Colonic mucosa (tissue), 4 donors: Measurements from ENCODE around the gene GABBR2. TPM values are rescaled to one million over a fixed set of nuclear protein-coding genes. Genes with fewer than 3 reads are reported as not detected.
"Not testable (repeated sequence)": the region's sequence is repeated elsewhere in the genome, so short reads cannot be mapped to it uniquely, and the experiment has no call there.

Experiments used
- DNase-seq: peaks from one replicate; pipeline ENCODE4 v3.0.0-alpha.2; 2020
- H3K27ac ChIP-seq: fragments of 200-600 bp; one replicate; pipeline ENCODE4 v1.8.0; 2021
- H3K27me3 ChIP-seq: fragments of 200-600 bp; one replicate; pipeline ENCODE4 v1.8.0; 2021
- H3K36me3 ChIP-seq: fragments of 200-600 bp; one replicate; pipeline ENCODE4 v1.8.0; 2021
- H3K4me1 ChIP-seq: fragments of 200-600 bp; one replicate; pipeline ENCODE4 v1.8.0; 2021; ENCODE audit warnings: mild to moderate bottlenecking
- H3K4me3 ChIP-seq: fragments of 200-600 bp; one replicate; pipeline ENCODE4 v1.8.0; 2021
- H3K9ac ChIP-seq, 2 donors: one replicate each; pipeline ENCODE4 v1.7.0; 2013; ENCODE audit warnings: control low read depth in 2 of 2, low read depth in 2 of 2, low read length in 2 of 2
- H3K9me3 ChIP-seq: fragments of 200-600 bp; one replicate; pipeline ENCODE4 v1.8.0; 2021
- intact Hi-C: fragments of 100-400 bp; cut with DNase I; formaldehyde crosslinking; loops from one replicate; pipeline ENCODE4 v1.14.1; 2022
- total RNA-seq, 2 donors: library from RNA; stranded (reverse); fragmentation: NEBNext Ultra II Directional in 1 of 2; extraction: Animal tissue kit (Norgen Biotek cat#: 25700) in 1 of 2; gene quantifications; one replicate each; pipeline ENCODE4 v1.2.1, GENCODE V29; 2021
- TF ChIP-seq, protein P1 (sequence below): fragments of 200-600 bp; IDR thresholded peaks from one replicate; pipeline ENCODE4 v1.8.0; 2022; ENCODE audit warnings: antibody characterized with exemption, mild to moderate bottlenecking
- donor health status: healthy.
- donor health status: DM: no; HTN: no; CAD: no.
- donor health status: DM: no; HTN: no; CAD: no.

The GABBR2 gene
- total RNA-seq, 2 donors from 2014 or later = 0.05 TPM; not detected in 1

DNA sequence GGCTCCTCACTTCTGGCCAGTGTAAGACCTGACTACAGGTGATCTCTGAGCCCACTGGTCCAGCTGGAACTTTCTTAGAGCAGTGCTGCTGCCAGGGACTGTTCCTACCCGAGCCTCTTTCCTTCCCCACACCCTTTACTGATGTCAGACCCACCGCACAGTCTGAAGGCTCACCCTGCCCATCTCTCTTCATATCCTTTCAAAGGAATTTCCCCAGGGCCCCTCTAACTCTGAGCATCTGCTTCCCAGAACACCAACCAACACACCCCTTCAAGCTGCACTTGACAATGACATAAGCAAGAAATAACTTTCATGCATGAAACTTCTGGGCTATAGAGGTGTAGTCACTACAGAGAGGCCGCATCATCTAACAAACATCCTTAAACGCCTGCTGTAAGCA lies 119.6 kb downstream of the GABBR2 start:
- TF ChIP-seq, protein P1, sequence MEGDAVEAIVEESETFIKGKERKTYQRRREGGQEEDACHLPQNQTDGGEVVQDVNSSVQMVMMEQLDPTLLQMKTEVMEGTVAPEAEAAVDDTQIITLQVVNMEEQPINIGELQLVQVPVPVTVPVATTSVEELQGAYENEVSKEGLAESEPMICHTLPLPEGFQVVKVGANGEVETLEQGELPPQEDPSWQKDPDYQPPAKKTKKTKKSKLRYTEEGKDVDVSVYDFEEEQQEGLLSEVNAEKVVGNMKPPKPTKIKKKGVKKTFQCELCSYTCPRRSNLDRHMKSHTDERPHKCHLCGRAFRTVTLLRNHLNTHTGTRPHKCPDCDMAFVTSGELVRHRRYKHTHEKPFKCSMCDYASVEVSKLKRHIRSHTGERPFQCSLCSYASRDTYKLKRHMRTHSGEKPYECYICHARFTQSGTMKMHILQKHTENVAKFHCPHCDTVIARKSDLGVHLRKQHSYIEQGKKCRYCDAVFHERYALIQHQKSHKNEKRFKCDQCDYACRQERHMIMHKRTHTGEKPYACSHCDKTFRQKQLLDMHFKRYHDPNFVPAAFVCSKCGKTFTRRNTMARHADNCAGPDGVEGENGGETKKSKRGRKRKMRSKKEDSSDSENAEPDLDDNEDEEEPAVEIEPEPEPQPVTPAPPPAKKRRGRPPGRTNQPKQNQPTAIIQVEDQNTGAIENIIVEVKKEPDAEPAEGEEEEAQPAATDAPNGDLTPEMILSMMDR = no peak
- H3K27me3 ChIP-seq = no peaks in the 10 kb centered on the region
- intact Hi-C loops = no loop called here
- DNase-seq = no peak
- H3K9ac ChIP-seq = no peak overlapping the region
- H3K36me3 ChIP-seq = no peaks in the 10 kb centered on the region
- H3K4me3 ChIP-seq = no peak overlapping the region
- H3K27ac ChIP-seq = no peak overlapping the region
- H3K4me1 ChIP-seq = no peaks in the 10 kb centered on the region
- no peaks in the 10 kb centered on the region for H3K9me3 ChIP-seq

DNA sequence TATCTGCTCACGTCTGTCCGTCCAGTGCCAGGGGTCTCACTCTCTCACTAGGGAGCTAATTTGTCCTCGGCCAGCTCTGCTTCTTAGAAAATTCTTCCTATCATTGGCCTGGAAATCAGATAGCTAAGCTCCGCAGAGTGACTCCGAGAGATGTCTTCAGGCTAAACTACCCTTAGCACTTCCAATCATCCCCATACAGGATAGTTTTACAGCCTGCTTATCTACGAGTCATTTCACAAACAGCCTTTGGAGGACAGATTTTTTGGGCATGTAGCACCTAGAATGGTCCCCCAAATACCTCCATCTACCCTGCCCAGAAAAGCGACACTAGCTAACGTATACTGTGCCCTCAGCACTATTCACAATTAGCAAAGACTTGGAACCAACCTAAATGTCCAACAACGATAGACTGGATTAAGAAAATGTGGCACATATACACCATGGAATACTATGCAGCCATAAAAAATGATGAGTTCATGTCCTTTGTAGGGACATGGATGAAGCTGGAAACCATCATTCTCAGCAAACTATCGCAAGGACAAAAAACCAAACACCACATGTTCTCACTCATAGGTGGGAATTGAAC lies 123.8 kb downstream of the GABBR2 start:
- H3K9ac ChIP-seq, H3K4me1 ChIP-seq, H3K27me3 ChIP-seq, H3K4me3 ChIP-seq, H3K27ac ChIP-seq, intact Hi-C loops, H3K9me3 ChIP-seq, H3K36me3 ChIP-seq, DNase-seq: not testable (repeated sequence)

DNA sequence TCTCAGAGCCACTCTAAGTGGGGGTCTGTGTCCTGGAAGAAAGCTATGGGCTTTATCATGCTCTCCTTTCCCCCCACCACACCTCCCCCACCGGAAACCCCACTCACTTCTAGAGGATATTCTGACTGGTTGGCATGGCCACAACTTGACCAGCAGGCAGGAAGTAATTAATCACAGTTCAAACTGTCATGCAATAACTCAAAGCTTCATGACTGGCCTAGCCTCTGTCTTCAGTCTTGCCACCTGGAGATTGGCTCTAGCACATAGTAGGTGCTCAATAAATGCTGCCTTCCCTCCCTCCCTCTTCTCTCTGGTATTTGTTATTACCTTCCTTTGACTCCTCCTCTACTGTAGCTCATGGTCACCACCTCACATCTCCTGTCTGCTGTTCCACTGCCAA lies 124.7 kb downstream of the GABBR2 start:
- Histone ChIP-seq H3K4me1 (no peaks in the 10 kb centered on the region), H3K9me3 (no peaks in the 10 kb centered on the region), H3K36me3 (no peaks in the 10 kb centered on the region), H3K27ac (no peak overlapping the region), H3K27me3 (no peaks in the 10 kb centered on the region), H3K4me3 (no peak overlapping the region), H3K9ac (no peak overlapping the region)
- DNase-seq = no peak
- intact Hi-C loops = no loop called here
- TF ChIP-seq, protein P1 = no peak

DNA sequence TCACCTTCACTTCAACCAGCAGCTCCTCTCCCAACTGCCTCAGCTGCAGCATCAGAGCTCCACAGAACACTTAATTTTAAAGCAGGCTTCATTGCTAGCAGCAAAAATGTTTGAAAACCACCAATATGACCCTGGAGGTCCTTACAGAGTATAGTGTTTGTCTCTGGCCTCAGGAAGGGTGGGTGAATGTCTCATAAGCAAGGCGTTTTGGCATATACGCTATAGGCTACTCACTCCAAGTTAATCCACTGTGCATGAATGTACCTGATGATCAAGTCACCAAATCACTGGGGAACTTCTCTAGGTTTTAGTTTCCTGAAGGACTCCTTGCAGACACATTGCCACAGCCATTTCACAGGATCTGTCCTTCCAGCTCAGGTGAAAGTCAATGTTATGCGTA lies 125.3 kb downstream of the GABBR2 start:
- TF ChIP-seq, protein P1 = no peak
- intact Hi-C loops = no loop called here
- no peak for DNase-seq
- Histone ChIP-seq H3K36me3 (no peaks in the 10 kb centered on the region), H3K4me1 (no peaks in the 10 kb centered on the region), H3K9ac (no peak overlapping the region), H3K27me3 (no peaks in the 10 kb centered on the region), H3K27ac (no peak overlapping the region), H3K4me3 (no peak overlapping the region), H3K9me3 (no peaks in the 10 kb centered on the region)

DNA sequence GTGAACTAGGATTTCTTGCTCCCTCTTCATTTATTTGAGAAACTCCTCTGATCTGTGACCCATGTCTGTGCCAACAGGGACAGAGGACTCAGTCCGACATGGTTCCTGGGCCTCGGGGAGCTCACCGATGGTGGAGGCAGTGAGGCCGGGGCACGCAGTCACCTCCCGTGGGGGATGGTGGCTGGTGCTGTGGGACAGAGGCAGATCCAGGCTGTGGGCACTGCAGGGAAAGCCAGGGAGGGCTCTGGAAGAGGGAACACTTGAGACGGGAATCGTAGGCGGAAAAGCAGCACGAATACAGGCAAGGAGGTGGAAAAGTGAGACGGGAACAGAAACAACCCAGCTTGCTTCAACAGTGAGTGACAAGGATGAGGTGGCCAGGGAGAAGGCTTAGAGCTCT lies 127.8 kb downstream of the GABBR2 start:
- Histone ChIP-seq H3K27ac (no peak overlapping the region), H3K36me3 (no peaks in the 10 kb centered on the region), H3K4me1 (no peaks in the 10 kb centered on the region), H3K27me3 (no peaks in the 10 kb centered on the region), H3K9me3 (no peaks in the 10 kb centered on the region), H3K4me3 (no peak overlapping the region), H3K9ac (no peak overlapping the region)
- intact Hi-C loops = no loop called here
- TF ChIP-seq, protein P1 = no peak
- DNase-seq = no peak

DNA sequence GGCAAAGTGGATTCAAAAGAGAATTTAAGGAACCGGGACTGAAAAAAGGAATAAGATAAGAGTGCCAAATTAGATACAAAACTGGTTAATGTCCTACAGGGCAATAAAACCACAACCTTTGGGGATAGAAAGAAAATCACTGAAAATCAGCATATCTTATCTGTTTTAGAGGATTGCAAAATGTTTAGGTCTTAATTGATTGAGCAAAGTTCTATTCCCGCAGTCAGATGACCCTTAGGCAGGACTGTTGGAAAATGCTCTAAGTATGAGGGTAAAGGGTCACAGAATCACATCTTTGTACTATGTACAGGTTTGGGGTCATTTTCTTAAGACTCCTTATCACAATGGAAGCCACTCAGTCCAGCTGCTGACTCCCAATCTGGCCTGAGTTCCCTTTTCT lies 129.0 kb downstream of the GABBR2 start:
- DNase-seq = no peak
- H3K4me3 ChIP-seq = no peak overlapping the region
- no peaks in the 10 kb centered on the region for H3K36me3 ChIP-seq
- no peak overlapping the region for H3K27ac ChIP-seq
- no peak overlapping the region for H3K9ac ChIP-seq
- H3K27me3 ChIP-seq = no peaks in the 10 kb centered on the region
- H3K4me1 ChIP-seq = no peaks in the 10 kb centered on the region
- TF ChIP-seq, protein P1 = no peak
- intact Hi-C loops = no loop called here
- H3K9me3 ChIP-seq = no peaks in the 10 kb centered on the region
